K562 (cell line): ENCODE measurements around the gene MRPL37. TPM values are rescaled to one million over a fixed set of nuclear protein-coding genes. Genes with fewer than 3 reads are reported as not detected.

ENCODE experiments used
- ATAC-seq: fragments of 200-7000 bp; cut with Tn5 transposase; 3 replicates; pipeline ENCODE4 v1.9.1; 2020; ENCODE audit warnings: moderate library complexity
- BruUV-seq: library from RNA; stranded (reverse); fragments of 400-500 nt; replicated peaks from 2 replicates; lab custom pipeline; 2021; lab: Mats Ljungman, UMichigan
- CTCF ChIA-PET: fragments of 300-600 bp; formaldehyde crosslinking; extraction: SDS; loops from one replicate; lab custom pipeline; 2021; ENCODE audit warnings: low intra/inter-chr PET ratio; lab: Yijun Ruan, JAX
- POLR2A ChIA-PET: fragments of 300-600, 350-650 bp; sonication (Branson Sonifier 250); formaldehyde crosslinking; extraction: SDS; loops from one replicate; lab custom pipeline; 2021; ENCODE audit warnings: antibody characterized with exemption, inconsistent platforms; lab: Yijun Ruan, JAX
- DNase-seq, 4 experiments: peaks; one replicate each; pipeline versions ENCODE4 v3.0.0 to v3.0.0-alpha.2; 2011 to 2018; ENCODE audit warnings: low spot score in 3 of 4, mixed read lengths in 3 of 4; ENCODE audit errors: extremely low read depth in 1 of 4
- FAIRE-seq: peaks from 2 replicates; lab custom pipeline; 2011; peaks lifted over from hg19 to GRCh38; lab: Jason Lieb, UNC
- H2AFZ ChIP-seq: 2 replicates; pipeline ENCODE4 v1.6.0; 2011; ENCODE audit warnings: low read depth, low read length, control low read depth, inconsistent platforms
- H3K27ac ChIP-seq: fragments of 200-600 bp; 3 replicates; pipeline ENCODE4 v1.8.0; 2011; ENCODE audit warnings: low read depth, mild to moderate bottlenecking, control low read depth, inconsistent platforms, low read length, moderate library complexity, mixed read lengths; ENCODE audit errors: extremely low read depth
- H3K27me3 ChIP-seq, 2 experiments: fragments of 300-600 bp in 1 of 2; 2 replicates in 1 of 2; 3 replicates in 1 of 2; pipeline versions ENCODE4 v1.6.0 to v1.8.0; 2011; ENCODE audit warnings: inconsistent platforms in 2 of 2, low read length in 2 of 2, mild to moderate bottlenecking in 1 of 2, mixed read lengths in 1 of 2, moderate library complexity in 1 of 2; ENCODE audit not compliant: control insufficient read depth in 2 of 2, insufficient read depth in 2 of 2
- H3K36me3 ChIP-seq: fragments of 300-600 bp; 3 replicates; pipeline ENCODE4 v1.8.0; 2011; ENCODE audit warnings: mild to moderate bottlenecking, low read length, inconsistent platforms; ENCODE audit not compliant: control insufficient read depth, insufficient read depth
- H3K4me1 ChIP-seq, 2 experiments: fragments of 200-600 bp in 1 of 2; replicated peaks in 1 of 2; 2 replicates in 1 of 2; 3 replicates in 1 of 2; pipeline versions ENCODE4 v1.5.1 to v1.8.0; 2011; ENCODE audit warnings: inconsistent platforms in 2 of 2, low read length in 2 of 2, mild to moderate bottlenecking in 1 of 2, mixed read lengths in 1 of 2, moderate library complexity in 1 of 2; ENCODE audit not compliant: control insufficient read depth in 2 of 2, insufficient read depth in 2 of 2
- H3K4me2 ChIP-seq: 2 replicates; pipeline ENCODE4 v1.6.1; 2011; ENCODE audit warnings: low read length, control low read depth, inconsistent platforms, mixed read lengths; ENCODE audit not compliant: insufficient read depth
- H3K4me3 ChIP-seq: fragments of 200-600 bp; sonication (generic), shearing (Covaris generic); 2 replicates; pipeline ENCODE4 v1.5.1; 2016; ENCODE audit warnings: control low read depth, inconsistent platforms
- H3K79me2 ChIP-seq: fragments of 200-600 bp; 3 replicates; pipeline ENCODE4 v1.8.0; 2011; ENCODE audit warnings: low read length, inconsistent platforms; ENCODE audit not compliant: control insufficient read depth, insufficient read depth
- H3K9ac ChIP-seq, 2 experiments: 2 replicates each; pipeline versions ENCODE4 v1.6.0 to v1.6.1; 2011; ENCODE audit warnings: low read depth in 2 of 2, low read length in 2 of 2, control low read depth in 1 of 2, inconsistent platforms in 1 of 2, mild to moderate bottlenecking in 1 of 2, mixed read lengths in 1 of 2; ENCODE audit not compliant: insufficient read depth in 1 of 2
- H3K9me1 ChIP-seq: one replicate; pipeline ENCODE4 v1.6.0; 2011; ENCODE audit warnings: inconsistent platforms, mild to moderate bottlenecking, low read length, moderate library complexity; ENCODE audit not compliant: control insufficient read depth, insufficient read depth
- H3K9me3 ChIP-seq: replicated peaks from 2 replicates; pipeline ENCODE4 v1.5.1; 2011; ENCODE audit warnings: low read depth, low read length, inconsistent platforms; ENCODE audit not compliant: control insufficient read depth, insufficient read depth
- H4K20me1 ChIP-seq: replicated peaks from 2 replicates; pipeline ENCODE4 v1.6.1; 2011; ENCODE audit warnings: low read length, inconsistent platforms, mixed read lengths; ENCODE audit not compliant: control insufficient read depth, insufficient read depth
- EGR1 ChIP-seq: fragments of 450-650 bp; conservative IDR thresholded peaks from 2 replicates; pipeline ENCODE4 v1.6.1; 2017; ENCODE audit warnings: mild to moderate bottlenecking
- ELK1 ChIP-seq: sonication (generic); formaldehyde crosslinking; IDR thresholded peaks from 2 replicates; pipeline ENCODE4 v1.8.1; 2022; ENCODE audit warnings: missing genetic modification reagents
- PCBP1 ChIP-seq: fragments of 200-400 bp; formaldehyde crosslinking; IDR thresholded peaks from 2 replicates; pipeline ENCODE4 v1.6.1; 2018; ENCODE audit warnings: mild to moderate bottlenecking, low read depth, low read length; ENCODE audit not compliant: poor library complexity, severe bottlenecking
- ZNF57 ChIP-seq: fragments of 450-650 bp; formaldehyde crosslinking; IDR thresholded peaks from 2 replicates; pipeline ENCODE4 v1.4.0; 2020; ENCODE audit warnings: mild to moderate bottlenecking, moderate library complexity
- WGBS: fragments of 100-300 bp; shearing (Covaris generic); methylation state at CpG from one replicate; pipeline ENCODE4 v1.1.6; 2016; ENCODE audit warnings: low coverage, mixed read lengths; ENCODE audit not compliant: insufficient coverage; ENCODE audit errors: missing lambda C conversion rate; 5-methylcytosine and 5-hydroxymethylcytosine counted together
- in situ Hi-C: fragments of 300-500 bp; cut with MboI; formaldehyde crosslinking; loops from 4 replicates; pipeline ENCODE4 v1.15.0; 2018; ENCODE audit warnings: inconsistent platforms, mixed read lengths
- intact Hi-C: fragments of 100-400 bp; cut with micrococcal nuclease; formaldehyde crosslinking; loops from 2 replicates; pipeline ENCODE4 v1.14.2; 2022
- polyA plus RNA-seq, 8 experiments: library from polyadenylated mRNA; depleted of rRNA in 4 of 8; stranded (reverse) in 5 of 8; unstranded in 3 of 8; fragments of >200 nt; fragmentation: Nextera tagmentation in 2 of 8; fragmentation: Illumina TruSeq in 1 of 8; extraction: Ambion mirVana in 2 of 8; extraction: Trizol in 1 of 8; gene quantifications; 2 replicates each; pipeline versions ENCODE4 v1.2.1 to v1.2.3, GENCODE V29; 2011 to 2014; ENCODE audit warnings: inconsistent platforms in 1 of 8, missing spikeins in 1 of 8
- total RNA-seq, 7 experiments: library from RNA; depleted of rRNA in 6 of 7; stranded (reverse); fragments of >200 nt in 6 of 7; fragmentation: Illumina TruSeq in 2 of 7; extraction: Trizol in 2 of 7; gene quantifications; 2 replicates each; pipeline versions ENCODE4 v1.2.1 to v1.2.3, GENCODE V29; 2011 to 2021; ENCODE audit warnings: low replicate concordance in 1 of 7
- TF ChIP-seq, protein P1 (sequence below): fragments of 450-650 bp; IDR thresholded peaks from 2 replicates; pipeline ENCODE4 v1.7.0; 2016; ENCODE audit warnings: borderline replicate concordance

The MRPL37 gene
- total and polyA plus RNA-seq, 9 of the 15 experiments (the other 6 are each of a cell fraction or from before 2014, with no cell fraction given): 52.2 to 303 (median 180) TPM

DNA sequence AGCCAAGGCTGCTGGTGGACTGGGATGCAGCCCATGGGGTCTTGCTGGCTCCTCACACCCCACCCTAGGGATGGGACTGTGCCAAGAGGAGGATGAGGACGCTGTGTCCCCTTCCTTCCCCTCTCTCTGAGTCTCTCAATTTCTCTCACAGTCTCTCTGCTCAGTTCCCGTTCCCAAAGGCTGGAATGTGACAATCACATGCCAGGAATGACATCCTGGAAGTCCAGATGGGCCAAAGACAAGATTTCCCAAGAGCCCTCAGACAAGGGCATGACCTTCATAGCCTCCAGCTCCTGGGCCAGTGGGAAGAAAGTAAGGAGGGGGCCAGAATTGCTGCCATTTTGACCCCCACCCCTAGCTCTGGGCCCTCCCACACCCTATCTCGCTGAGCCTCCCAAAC lies 39.6 kb upstream of the MRPL37 start:
- H3K4me2 ChIP-seq: no peak overlapping the region

More for the DNA sequence above, 39.6 kb upstream of the MRPL37 start:
- Histone ChIP-seq H3K27me3 (no peaks in the 10 kb centered on the region), H3K9me1 (no peaks in the 10 kb centered on the region), H3K4me3 (no peak overlapping the region), H4K20me1 (no peaks in the 10 kb centered on the region), H3K27ac (no peak overlapping the region), H3K9ac (peak overlapping the region in 1 of 2 experiments; percentile 72; a peak in 2 of 4 replicates), H3K9me3 (no peaks in the 10 kb centered on the region), H3K79me2 (no peaks in the 10 kb centered on the region), H3K36me3 (no peaks in the 10 kb centered on the region), H3K4me1 (peaks cover 13 to 18% of the 10 kb centered on the region in 2 experiments; a peak in 3 of 5 replicates), H2AFZ (no peak overlapping the region; the same call in 1 of the 2 replicates)
- in situ Hi-C loops: no loop called here
- DNase-seq: no peak
- CTCF ChIA-PET: no interaction called here
- TF ChIP-seq, protein P1, sequence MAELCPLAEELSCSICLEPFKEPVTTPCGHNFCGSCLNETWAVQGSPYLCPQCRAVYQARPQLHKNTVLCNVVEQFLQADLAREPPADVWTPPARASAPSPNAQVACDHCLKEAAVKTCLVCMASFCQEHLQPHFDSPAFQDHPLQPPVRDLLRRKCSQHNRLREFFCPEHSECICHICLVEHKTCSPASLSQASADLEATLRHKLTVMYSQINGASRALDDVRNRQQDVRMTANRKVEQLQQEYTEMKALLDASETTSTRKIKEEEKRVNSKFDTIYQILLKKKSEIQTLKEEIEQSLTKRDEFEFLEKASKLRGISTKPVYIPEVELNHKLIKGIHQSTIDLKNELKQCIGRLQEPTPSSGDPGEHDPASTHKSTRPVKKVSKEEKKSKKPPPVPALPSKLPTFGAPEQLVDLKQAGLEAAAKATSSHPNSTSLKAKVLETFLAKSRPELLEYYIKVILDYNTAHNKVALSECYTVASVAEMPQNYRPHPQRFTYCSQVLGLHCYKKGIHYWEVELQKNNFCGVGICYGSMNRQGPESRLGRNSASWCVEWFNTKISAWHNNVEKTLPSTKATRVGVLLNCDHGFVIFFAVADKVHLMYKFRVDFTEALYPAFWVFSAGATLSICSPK: no peak
- TF ChIP-seq ELK1 (CRISPR knock-in tag): no peak
- TF ChIP-seq EGR1: no peak
- no peak for TF ChIP-seq ZNF57
- no peak for TF ChIP-seq PCBP1
- no peak for FAIRE-seq
- BruUV-seq: no TSS peak
- intact Hi-C loops: no loop called here
- POLR2A ChIA-PET: interaction anchor here (0.5 to 0.7 kb wide), 3 partner anchors 30 to 192 kb away, joined by 3 to 4 read pairs (median 3); no protein-coding TSS in a partner anchor
- WGBS: 15% methylated on average over 3 of the region's 3 CpGs
- no peak for ATAC-seq
